K562 (cell line): ENCODE data around the gene DOK3. TPM values are rescaled to one million over a fixed set of nuclear protein-coding genes. Genes with fewer than 3 reads are reported as not detected.

Experiments used
- CBX3 ChIP-seq, 2 experiments: IDR thresholded peaks; 1 replicate in 1 of 2; 2 replicates in 1 of 2; pipeline ENCODE4 v1.6.1; 2012; ENCODE audit warnings: inconsistent platforms in 2 of 2, low read length in 2 of 2, borderline replicate concordance in 1 of 2, control low read depth in 1 of 2
- CBX5 ChIP-seq: IDR thresholded peaks from 2 replicates; pipeline ENCODE4 v1.6.1; 2014; ENCODE audit warnings: low read depth, borderline replicate concordance
- CREB1 ChIP-seq, 2 experiments: sonication (generic) in 1 of 2; formaldehyde crosslinking in 1 of 2; IDR thresholded peaks; 2 replicates each; pipeline versions ENCODE4 v1.6.1 to v1.8.0; 2012 to 2022; ENCODE audit warnings: inconsistent platforms in 1 of 2, mild to moderate bottlenecking in 1 of 2, missing genetic modification reagents in 1 of 2, moderate library complexity in 1 of 2
- CTBP1 ChIP-seq: fragments of 450-650 bp; IDR thresholded peaks from 2 replicates; pipeline ENCODE4 v1.6.1; 2016; ENCODE audit warnings: borderline replicate concordance
- EP400 ChIP-seq: fragments of 450-650 bp; IDR thresholded peaks from 2 replicates; pipeline ENCODE4 v1.6.1; 2017; ENCODE audit warnings: antibody characterized with exemption, mild to moderate bottlenecking, moderate library complexity
- LARP7 ChIP-seq: fragments of 450-650 bp; IDR thresholded peaks from 2 replicates; pipeline ENCODE4 v1.6.1; 2016
- NCOA1 ChIP-seq: fragments of 450-650 bp; IDR thresholded peaks from 2 replicates; pipeline ENCODE4 v1.6.1; 2016; ENCODE audit warnings: low read depth
- NFYB ChIP-seq: IDR thresholded peaks from 2 replicates; pipeline ENCODE4 v1.6.1; 2011; ENCODE audit warnings: mild to moderate bottlenecking, moderate library complexity; ENCODE audit not compliant: insufficient read length; ENCODE audit errors: extremely low read depth
- NR0B1 ChIP-seq: fragments of 450-650 bp; IDR thresholded peaks from one replicate; pipeline ENCODE4 v1.6.1; 2018; ENCODE audit warnings: mild to moderate bottlenecking, moderate library complexity; ENCODE audit not compliant: partially characterized antibody
- PTTG1 ChIP-seq: fragments of 450-650 bp; IDR thresholded peaks from 2 replicates; pipeline ENCODE4 v1.6.1; 2016; ENCODE audit warnings: low read depth, mild to moderate bottlenecking, missing genetic modification characterization, missing compliant biosample characterization
- SIN3A ChIP-seq, 2 experiments: fragments of 150-350 bp in 1 of 2; IDR thresholded peaks; 2 replicates each; pipeline ENCODE4 v1.6.1; 2011 to 2016; ENCODE audit warnings: borderline replicate concordance in 2 of 2, low read depth in 2 of 2, low read length in 2 of 2, mild to moderate bottlenecking in 2 of 2, moderate library complexity in 2 of 2; ENCODE audit not compliant: control insufficient read depth in 1 of 2
- SMC3 ChIP-seq: conservative IDR thresholded peaks from 2 replicates; pipeline ENCODE4 v1.6.1; 2011; ENCODE audit warnings: low read depth, low read length, improper control_type of control experiment; ENCODE audit not compliant: insufficient read depth
- TAF1 ChIP-seq: IDR thresholded peaks from 2 replicates; pipeline ENCODE4 v1.6.1; 2011; ENCODE audit warnings: mild to moderate bottlenecking, low read length, moderate library complexity; ENCODE audit not compliant: insufficient read depth, control insufficient read depth, severe bottlenecking; ENCODE audit errors: extremely low read depth
- TBL1XR1 ChIP-seq, 2 experiments: IDR thresholded peaks; 2 replicates each; pipeline ENCODE4 v1.6.1; 2012; ENCODE audit warnings: improper control_type of control experiment in 2 of 2, low read length in 2 of 2, mild to moderate bottlenecking in 1 of 2
- U2AF2 ChIP-seq: fragments of 200-400 bp; formaldehyde crosslinking; optimal IDR thresholded peaks from 2 replicates; pipeline ENCODE3; 2017; ENCODE audit warnings: low read depth, mild to moderate bottlenecking, low read length
- UBTF ChIP-seq, 2 experiments: IDR thresholded peaks; 2 replicates each; pipeline ENCODE4 v1.6.1; 2012; ENCODE audit warnings: improper control_type of control experiment in 2 of 2, low read depth in 2 of 2, low read length in 2 of 2, borderline replicate concordance in 1 of 2
- ZBTB12 ChIP-seq: fragments of 250-450 bp; sonication (Bioruptor Pico); IDR thresholded peaks from 2 replicates; pipeline ENCODE4 v1.4.0; 2020
- ZNF3 ChIP-seq: fragments of 250-450 bp; sonication (Bioruptor Pico); IDR thresholded peaks from 2 replicates; pipeline ENCODE4 v1.5.0; 2021; ENCODE audit warnings: mild to moderate bottlenecking, moderate library complexity
- ZNF507 ChIP-seq: conservative IDR thresholded peaks from 2 replicates; pipeline ENCODE4 v1.6.1; 2017; ENCODE audit warnings: missing genetic modification characterization, missing compliant biosample characterization
- polyA plus RNA-seq, 8 experiments: library from polyadenylated mRNA; depleted of rRNA in 4 of 8; stranded (reverse) in 5 of 8; unstranded in 3 of 8; fragments of >200 nt; fragmentation: Nextera tagmentation in 2 of 8; fragmentation: Illumina TruSeq in 1 of 8; extraction: Ambion mirVana in 2 of 8; extraction: Trizol in 1 of 8; gene quantifications; 2 replicates each; pipeline versions ENCODE4 v1.2.1 to v1.2.3, GENCODE V29; 2011 to 2014; ENCODE audit warnings: inconsistent platforms in 1 of 8, missing spikeins in 1 of 8
- total RNA-seq, 7 experiments: library from RNA; depleted of rRNA in 6 of 7; stranded (reverse); fragments of >200 nt in 6 of 7; fragmentation: Illumina TruSeq in 2 of 7; extraction: Trizol in 2 of 7; gene quantifications; 2 replicates each; pipeline versions ENCODE4 v1.2.1 to v1.2.3, GENCODE V29; 2011 to 2021; ENCODE audit warnings: low replicate concordance in 1 of 7
- TF ChIP-seq, protein P1 (sequence below): fragments of 450-650 bp; IDR thresholded peaks from 2 replicates; pipeline ENCODE4 v1.6.1; 2016; ENCODE audit warnings: antibody characterized with exemption

The DOK3 gene
- total and polyA plus RNA-seq, 9 of the 15 experiments (the other 6 are each of a cell fraction or from before 2014, with no cell fraction given): 1.3 to 23.0 (median 8.0) TPM

DNA sequence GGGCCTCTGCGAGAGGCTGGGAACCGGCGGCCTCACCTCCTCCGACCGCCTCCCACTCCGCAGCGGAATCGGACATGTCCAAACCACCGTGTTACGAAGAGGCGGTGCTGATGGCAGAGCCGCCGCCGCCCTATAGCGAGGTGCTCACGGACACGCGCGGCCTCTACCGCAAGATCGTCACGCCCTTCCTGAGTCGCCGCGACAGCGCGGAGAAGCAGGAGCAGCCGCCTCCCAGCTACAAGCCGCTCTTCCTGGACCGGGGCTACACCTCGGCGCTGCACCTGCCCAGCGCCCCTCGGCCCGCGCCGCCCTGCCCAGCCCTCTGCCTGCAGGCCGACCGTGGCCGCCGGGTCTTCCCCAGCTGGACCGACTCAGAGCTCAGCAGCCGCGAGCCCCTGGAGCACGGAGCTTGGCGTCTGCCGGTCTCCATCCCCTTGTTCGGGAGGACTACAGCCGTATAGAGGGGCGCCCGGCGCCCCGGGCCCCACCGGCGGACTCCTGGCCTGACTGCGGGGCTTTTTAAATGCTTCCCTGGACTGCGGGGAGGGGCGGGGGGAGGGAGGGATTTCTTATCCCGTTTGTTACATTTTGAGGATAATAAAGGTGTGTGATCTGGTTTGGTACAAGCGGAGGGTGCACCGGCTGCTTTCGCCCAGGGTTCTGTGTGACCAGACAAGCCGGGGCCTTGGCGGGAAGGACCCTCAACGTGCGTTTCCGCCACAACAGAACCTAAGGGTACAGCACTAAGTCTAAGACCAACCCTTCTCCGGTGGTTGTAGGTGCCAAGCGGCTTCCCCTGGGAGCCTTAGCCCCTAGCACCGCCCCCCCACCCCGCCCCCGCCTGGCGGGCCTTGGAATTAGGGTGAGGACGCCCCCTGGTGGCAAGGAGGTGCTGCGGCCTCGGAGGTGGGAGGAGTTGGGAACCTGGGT is 53.7 kb downstream of the DOK3 start (continued):
- TF ChIP-seq SIN3A (IDR thresholded peaks at IDR 0.05; ENCODE audit: borderline replicate concordance in 2 of 2, control insufficient read depth in 1 of 2, low read depth in 2 of 2, low read length in 2 of 2) (peak; percentile 50 to 60; a peak in 1 of 4 replicates), NCOA1 (no peak), NFYB (no peak), U2AF2 (no peak), SMC3 (peak; percentile 67), UBTF (IDR thresholded peaks at IDR 0.05; ENCODE audit: borderline replicate concordance in 1 of 2, low read depth in 2 of 2, low read length in 2 of 2) (peak in 1 of 2 experiments; percentile 57; a peak in 1 of 4 replicates), CTBP1 (peak; percentile 14; the same call in 1 of the 2 replicates), TBL1XR1 (IDR thresholded peaks at IDR 0.05; ENCODE audit: low read length in 2 of 2) (0 out of 4 replicates have a peak, but pooled peaks of 1 of the 2 experiments have one; percentile 46), CBX3 (IDR thresholded peaks at IDR 0.05; ENCODE audit: borderline replicate concordance in 1 of 2, low read length in 2 of 2) (peak in 1 of 2 experiments; percentile 23; a peak in 1 of 3 replicates), ZBTB12 (no peak), TAF1 (peak; percentile 36), ZNF507 (tag) (no peak), LARP7 (no peak), EP400 (no peak), CREB1 (IDR thresholded peaks at IDR 0.05) (no peak), CREB1 (CRISPR knock-in tag; IDR thresholded peaks at IDR 0.05) (0 out of 2 replicates have a peak, but pooled peaks have one; percentile 29), ZNF3 (CRISPR knock-in tag) (no peak), CBX5 (0 out of 2 replicates have a peak, but pooled peaks have one; percentile 15), PTTG1 (tag) (no peak), NR0B1 (no peak)
- TF ChIP-seq, protein P1, sequence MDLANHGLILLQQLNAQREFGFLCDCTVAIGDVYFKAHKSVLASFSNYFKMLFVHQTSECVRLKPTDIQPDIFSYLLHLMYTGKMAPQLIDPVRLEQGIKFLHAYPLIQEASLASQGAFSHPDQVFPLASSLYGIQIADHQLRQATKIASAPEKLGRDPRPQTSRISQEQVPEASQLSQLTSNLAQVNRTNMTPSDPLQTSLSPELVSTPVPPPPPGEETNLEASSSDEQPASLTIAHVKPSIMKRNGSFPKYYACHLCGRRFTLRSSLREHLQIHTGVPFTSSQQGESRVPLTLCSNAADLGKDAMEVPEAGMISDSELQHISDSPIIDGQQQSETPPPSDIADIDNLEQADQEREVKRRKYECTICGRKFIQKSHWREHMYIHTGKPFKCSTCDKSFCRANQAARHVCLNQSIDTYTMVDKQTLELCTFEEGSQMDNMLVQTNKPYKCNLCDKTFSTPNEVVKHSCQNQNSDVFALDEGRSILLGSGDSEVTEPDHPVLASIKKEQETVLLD: no peak
